ENCODE measurements around the gene EML4.

GRCh38 chr2:42339191-42339912, 170.2 kb downstream of the EML4 start:
- no peak for TF ChIP-seq POLR2A (IDR thresholded peaks at IDR 0.05)
- no peak for TF ChIP-seq CTCF (IDR thresholded peaks at IDR 0.05)
- no peak for TF ChIP-seq EP300 (IDR thresholded peaks at IDR 0.05)

All from ovary (tissue), 3 donors.